Skeletal muscle satellite cell (primary cell): ENCODE measurements around the gene KANK2.
"Not testable (repeated sequence)": the region's sequence is repeated elsewhere in the genome, so short reads cannot be mapped to it uniquely, and the experiment has no call there.

Source experiments
- H3K27me3 ChIP-seq: 2 replicates; pipeline ENCODE4 v1.7.0; 2013; ENCODE audit warnings: low read length; ENCODE audit not compliant: control insufficient read depth, insufficient read depth
- H3K36me3 ChIP-seq: 2 replicates; pipeline ENCODE4 v1.7.0; 2013; ENCODE audit warnings: mild to moderate bottlenecking, control low read depth, low read length; ENCODE audit not compliant: insufficient read depth
- H3K4me1 ChIP-seq: 2 replicates; pipeline ENCODE4 v1.7.0; 2013; ENCODE audit warnings: low read length; ENCODE audit not compliant: control insufficient read depth, insufficient read depth
- H3K4me2 ChIP-seq: 2 replicates; pipeline ENCODE4 v1.7.0; 2013; ENCODE audit warnings: mild to moderate bottlenecking, low read length
- H3K4me3 ChIP-seq: 2 replicates; pipeline ENCODE4 v1.7.0; 2013; ENCODE audit warnings: low read length
- H3K9ac ChIP-seq: 2 replicates; pipeline ENCODE4 v1.7.0; 2013; ENCODE audit warnings: mild to moderate bottlenecking, low read depth, low read length, moderate library complexity
- H3K9me3 ChIP-seq: replicated peaks from 2 replicates; pipeline ENCODE4 v1.7.0; 2013; ENCODE audit warnings: mild to moderate bottlenecking, control low read depth, low read length

The KANK2 gene

GRCh38 chr19:11179145-11179465, 18.2 kb downstream of the KANK2 start:
- H3K9ac ChIP-seq, H3K9me3 ChIP-seq, H3K27me3 ChIP-seq, H3K4me3 ChIP-seq: not testable (repeated sequence)
- Histone ChIP-seq H3K4me1 (peaks cover 32% of the 10 kb centered on the region), H3K4me2 (peak overlapping the region; percentile 40), H3K36me3 (peaks cover 66% of the 10 kb centered on the region)

GRCh38 chr19:11177592-11177991, 19.8 kb downstream of the KANK2 start:
- no peak overlapping the region for H3K9ac ChIP-seq
- H3K4me2 ChIP-seq, result no peak overlapping the region
- no peaks in the 10 kb centered on the region for H3K27me3 ChIP-seq
- peaks cover 32% of the 10 kb centered on the region for H3K4me1 ChIP-seq
- H3K9me3 ChIP-seq, result no peaks in the 10 kb centered on the region
- no peak overlapping the region for H3K4me3 ChIP-seq
- peaks cover 68% of the 10 kb centered on the region for H3K36me3 ChIP-seq

GRCh38 chr19:11176466-11177193, 20.7 kb downstream of the KANK2 start:
- Histone ChIP-seq H3K36me3 (peaks cover 73% of the 10 kb centered on the region), H3K9ac (no peak overlapping the region), H3K4me1 (peaks cover 36% of the 10 kb centered on the region)

GRCh38 chr19:11175920-11176319, 21.4 kb downstream of the KANK2 start:
- no peaks in the 10 kb centered on the region for H3K9me3 ChIP-seq
- H3K9ac ChIP-seq, result no peak overlapping the region
- H3K36me3 ChIP-seq, result peaks cover 77% of the 10 kb centered on the region
- H3K4me1 ChIP-seq, result peaks cover 35% of the 10 kb centered on the region
- H3K27me3 ChIP-seq, result no peaks in the 10 kb centered on the region
- no peak overlapping the region for H3K4me2 ChIP-seq
- no peak overlapping the region for H3K4me3 ChIP-seq

More at GRCh38 chr19:11176466-11177193, 20.7 kb downstream of the KANK2 start:
- H3K9me3 ChIP-seq, result no peaks in the 10 kb centered on the region
- H3K27me3 ChIP-seq, result no peaks in the 10 kb centered on the region
- H3K4me2 ChIP-seq, result no peak overlapping the region
- H3K4me3 ChIP-seq, result no peak overlapping the region

GRCh38 chr19:11174336-11174735, 23.0 kb downstream of the KANK2 start:
- Histone ChIP-seq H3K36me3 (peaks cover 77% of the 10 kb centered on the region), H3K9me3 (no peaks in the 10 kb centered on the region), H3K9ac (no peak overlapping the region), H3K4me3 (no peak overlapping the region), H3K27me3 (no peaks in the 10 kb centered on the region), H3K4me2 (no peak overlapping the region), H3K4me1 (peaks cover 35% of the 10 kb centered on the region)

- Histone ChIP-seq H3K9me3 (no peaks in the 10 kb centered on the region), H3K36me3 (peaks cover 76% of the 10 kb centered on the region), H3K4me3 (no peak overlapping the region), H3K27me3 (no peaks in the 10 kb centered on the region), H3K4me2 (no peak overlapping the region), H3K4me1 (peaks cover 35% of the 10 kb centered on the region), H3K9ac (no peak overlapping the region)
Measured at GRCh38 chr19:11173516-11174155, 23.7 kb downstream of the KANK2 start.

GRCh38 chr19:11172576-11172975, 24.8 kb downstream of the KANK2 start:
- Histone ChIP-seq H3K4me3 (no peak overlapping the region), H3K4me2 (no peak overlapping the region), H3K27me3 (no peaks in the 10 kb centered on the region), H3K36me3 (peaks cover 74% of the 10 kb centered on the region), H3K9ac (no peak overlapping the region), H3K9me3 (no peaks in the 10 kb centered on the region), H3K4me1 (peaks cover 39% of the 10 kb centered on the region)

- peak overlapping the region; percentile 50 for H3K9ac ChIP-seq
- no peak overlapping the region for H3K4me2 ChIP-seq
- H3K4me1 ChIP-seq, result peaks cover 50% of the 10 kb centered on the region
- peaks cover 69% of the 10 kb centered on the region for H3K36me3 ChIP-seq
- no peaks in the 10 kb centered on the region for H3K27me3 ChIP-seq
- H3K9me3 ChIP-seq, result no peaks in the 10 kb centered on the region
- no peak overlapping the region for H3K4me3 ChIP-seq
Measured at GRCh38 chr19:11171144-11171543, 26.2 kb downstream of the KANK2 start.

GRCh38 chr19:11169896-11170678, 27.3 kb downstream of the KANK2 start:
- peaks cover 61% of the 10 kb centered on the region for H3K4me1 ChIP-seq
- peak overlapping the region; percentile 50 for H3K9ac ChIP-seq
- H3K9me3 ChIP-seq, result no peaks in the 10 kb centered on the region
- peak overlapping the region; percentile 19 for H3K4me3 ChIP-seq
- peaks cover 72% of the 10 kb centered on the region for H3K36me3 ChIP-seq
- H3K4me2 ChIP-seq, result peak overlapping the region; percentile 30
- H3K27me3 ChIP-seq, result no peaks in the 10 kb centered on the region

- Histone ChIP-seq H3K9ac (peak overlapping the region; percentile 71), H3K9me3 (no peaks in the 10 kb centered on the region), H3K4me2 (peak overlapping the region; percentile 30), H3K27me3 (no peaks in the 10 kb centered on the region), H3K4me3 (no peak overlapping the region), H3K4me1 (peaks cover 70% of the 10 kb centered on the region), H3K36me3 (peaks cover 74% of the 10 kb centered on the region)
Measured at GRCh38 chr19:11168568-11168967, 28.8 kb downstream of the KANK2 start.

- Histone ChIP-seq H3K9me3 (no peaks in the 10 kb centered on the region), H3K27me3 (no peaks in the 10 kb centered on the region), H3K4me1 (peaks cover 67% of the 10 kb centered on the region), H3K4me3 (no peak overlapping the region), H3K36me3 (peaks cover 65% of the 10 kb centered on the region), H3K9ac (peak overlapping the region; percentile 83), H3K4me2 (peak overlapping the region; percentile 37)
Measured at GRCh38 chr19:11166281-11167142, 30.8 kb downstream of the KANK2 start.
